Neural cell (in vitro differentiated cells): ENCODE measurements around the gene EFCC1.

Experiments used
- MXI1 ChIP-seq: fragments of 450-650 bp; conservative IDR thresholded peaks from 2 replicates; pipeline ENCODE4 v1.6.1; 2014; ENCODE audit warnings: antibody characterized with exemption, mild to moderate bottlenecking; ENCODE audit not compliant: poor library complexity, severe bottlenecking
- RAD21 ChIP-seq: fragments of 450-650 bp; conservative IDR thresholded peaks from 2 replicates; pipeline ENCODE4 v1.6.1; 2014; ENCODE audit warnings: antibody characterized with exemption, mild to moderate bottlenecking, moderate library complexity

DNA sequence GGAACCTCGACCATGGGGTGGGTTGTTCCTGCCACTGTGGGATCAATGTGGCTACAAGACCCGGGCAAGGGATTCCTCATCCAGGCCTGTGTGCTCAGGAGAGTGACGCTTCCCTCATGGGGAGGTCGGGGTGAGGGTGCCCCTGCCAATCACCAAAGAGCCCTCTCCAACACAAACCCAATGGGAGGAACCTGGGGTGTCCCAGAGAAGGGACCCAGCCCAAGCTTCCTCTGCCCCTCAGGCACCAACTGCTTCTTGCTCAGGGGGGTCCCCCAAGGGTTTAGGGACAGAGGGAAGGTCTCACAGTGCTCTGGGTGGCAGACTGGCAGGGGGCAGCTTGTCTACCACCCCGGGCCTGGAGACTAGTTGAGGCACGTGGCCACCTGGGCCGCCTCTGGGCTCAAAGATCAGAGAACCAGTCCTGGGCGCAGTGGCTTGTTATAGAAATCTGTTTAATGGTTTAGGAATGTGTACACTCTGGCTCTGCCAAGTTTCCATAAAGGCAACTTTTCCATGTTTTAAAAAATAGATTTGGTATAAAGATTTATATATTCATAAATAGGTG lies 86.1 kb downstream of the EFCC1 start:
- no peak for TF ChIP-seq MXI1
- no peak for TF ChIP-seq RAD21
